NCI-H69 (cell line): Measurements from ENCODE around the gene CDH10.
A peak's percentile ranks its signal among the peaks of the same experiment; 100 is the strongest.

Experiments used
- DNase-seq: peaks from one replicate; lab custom pipeline; 2025; lab: John Stamatoyannopoulos, UW

CDH10 gene

GRCh38 chr5:24644761-24645160, at the start of gene CDH10:
TSS of gene CDH10 (minus strand) at chr5:24644978. CDS start at chr5:24593490, 51,488 bp downstream.
- DNase-seq: peak; percentile 95

DNA sequence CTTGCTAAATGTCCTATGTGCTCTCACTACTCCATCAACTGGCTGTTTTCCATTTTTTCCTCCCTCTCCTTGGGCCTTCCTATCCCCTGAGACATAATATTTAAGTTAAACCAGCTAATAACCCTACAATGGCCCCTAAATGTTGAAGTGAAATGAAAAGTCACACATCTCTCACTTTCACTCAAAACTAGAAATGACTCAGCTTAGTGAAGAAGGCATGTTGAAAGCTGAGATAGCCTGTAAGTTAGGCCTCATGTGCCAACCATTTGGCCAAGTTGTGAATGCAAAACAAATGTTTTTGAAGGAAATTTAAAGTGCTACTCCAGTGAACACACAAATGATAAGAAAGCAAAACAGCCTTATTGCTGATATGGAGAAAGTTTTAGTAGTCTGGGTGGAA, 48.8 kb upstream of the CDH10 start:
- no peak for DNase-seq

GRCh38 chr5:24691074-24691473, 46.3 kb upstream of the CDH10 start:
- no peak for DNase-seq

- DNase-seq: no peak
These were observed 36.3 kb upstream of the CDH10 start for GRCh38 chr5:24681106-24681505.

GRCh38 chr5:24668050-24668449, 23.3 kb upstream of the CDH10 start:
- no peak for DNase-seq

DNA sequence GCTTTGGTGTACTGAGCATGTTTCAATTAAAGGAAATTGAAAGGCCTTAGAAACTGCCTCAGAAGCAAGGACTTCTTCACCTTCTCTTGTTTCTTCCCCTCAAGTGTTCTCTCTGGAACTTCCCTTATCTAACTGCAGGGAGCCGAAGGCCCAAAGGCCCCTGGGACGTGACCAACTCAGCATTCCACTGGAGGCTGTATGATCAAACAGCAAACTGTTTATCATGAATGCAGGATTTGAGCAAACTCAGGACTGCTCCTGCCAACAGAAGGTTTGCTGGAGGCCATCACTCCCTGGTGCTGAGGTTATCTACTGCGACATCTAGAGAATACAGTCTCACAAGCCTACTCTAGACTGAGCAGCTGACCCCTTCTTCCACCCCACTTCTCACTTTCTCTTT, 4.8 kb upstream of the CDH10 start:
- no peak for DNase-seq

DNA sequence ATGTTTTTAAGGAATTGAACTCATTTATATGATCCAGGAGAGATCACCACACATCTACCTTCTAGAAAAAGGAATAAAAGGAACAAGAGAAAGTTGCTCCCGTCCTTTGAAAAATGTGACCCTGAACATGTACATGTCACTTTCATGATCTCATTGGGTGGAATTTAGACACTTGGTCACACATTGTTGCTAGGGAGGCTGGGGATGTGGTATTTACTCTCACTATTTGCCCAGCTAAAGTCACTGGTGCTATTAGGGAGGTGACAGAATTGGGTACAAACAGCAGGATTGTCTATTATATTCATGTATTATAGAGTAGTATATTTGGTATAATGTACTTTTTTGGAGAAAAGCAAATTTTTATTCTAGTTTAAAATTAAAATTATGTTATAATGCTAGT, 2.1 kb upstream of the CDH10 start:
- peak; percentile 25 for DNase-seq

DNA sequence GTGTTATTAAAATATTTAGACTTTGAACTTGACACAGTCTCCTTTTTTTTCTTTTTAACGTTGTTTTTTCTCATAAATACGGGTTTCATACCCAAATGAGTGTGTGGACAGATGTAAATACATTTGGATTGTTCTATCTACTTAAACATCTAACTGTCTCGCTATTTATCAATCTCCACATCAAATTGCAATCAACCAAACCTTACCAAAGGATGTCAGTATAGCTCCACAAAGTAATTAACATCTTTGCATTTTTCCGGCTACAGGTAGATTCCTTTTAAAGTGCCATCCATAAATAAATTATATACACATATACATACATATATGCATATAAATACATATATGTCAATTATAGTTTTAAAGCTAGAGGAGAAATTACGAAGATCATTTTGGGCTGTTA, 705 bp upstream of the CDH10 start:
- peak; percentile 33 for DNase-seq

- DNase-seq: no peak
These were observed 898 bp downstream of the CDH10 start for GRCh38 chr5:24643880-24644279.

DNA sequence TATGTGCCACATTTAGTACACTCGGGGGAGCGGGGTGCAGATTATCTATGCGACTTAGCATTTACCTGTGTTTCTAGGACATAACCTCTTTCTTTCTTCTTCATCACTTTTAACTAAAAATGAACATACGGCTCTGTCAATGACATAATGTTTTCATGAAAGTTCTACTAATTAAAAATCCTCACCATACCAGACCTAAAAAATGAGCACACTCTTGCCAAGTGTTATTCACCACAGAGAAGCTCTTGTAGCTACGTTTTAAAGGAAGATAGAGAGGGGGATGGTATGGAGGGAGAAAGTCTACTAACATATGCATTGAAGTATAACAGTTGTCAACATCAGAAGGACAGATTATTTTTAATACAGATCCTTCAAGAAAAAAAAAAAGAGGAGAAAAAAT, 1.6 kb downstream of the CDH10 start:
- no peak for DNase-seq

DNA sequence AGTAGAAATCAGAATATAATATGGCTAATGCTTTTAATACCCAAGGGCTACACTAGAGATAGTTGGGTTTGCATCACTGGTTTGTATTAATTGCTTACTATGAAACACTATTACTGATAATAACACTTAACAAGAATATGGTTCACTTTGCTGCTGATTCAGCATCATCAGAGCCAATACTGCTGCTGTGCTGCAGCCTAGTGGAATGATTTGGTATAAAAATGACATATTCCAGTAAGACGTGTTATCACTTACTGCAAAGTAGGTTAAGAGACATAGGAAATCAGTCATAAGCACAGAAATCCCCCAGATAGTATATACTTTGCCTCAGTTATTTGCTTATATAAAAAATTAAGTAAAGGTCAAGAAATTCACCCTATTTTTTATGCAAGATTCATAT, 2.8 kb downstream of the CDH10 start:
- DNase-seq: peak; percentile 75

- no peak for DNase-seq
These were observed 9.6 kb downstream of the CDH10 start for GRCh38 chr5:24635209-24635608.

DNA sequence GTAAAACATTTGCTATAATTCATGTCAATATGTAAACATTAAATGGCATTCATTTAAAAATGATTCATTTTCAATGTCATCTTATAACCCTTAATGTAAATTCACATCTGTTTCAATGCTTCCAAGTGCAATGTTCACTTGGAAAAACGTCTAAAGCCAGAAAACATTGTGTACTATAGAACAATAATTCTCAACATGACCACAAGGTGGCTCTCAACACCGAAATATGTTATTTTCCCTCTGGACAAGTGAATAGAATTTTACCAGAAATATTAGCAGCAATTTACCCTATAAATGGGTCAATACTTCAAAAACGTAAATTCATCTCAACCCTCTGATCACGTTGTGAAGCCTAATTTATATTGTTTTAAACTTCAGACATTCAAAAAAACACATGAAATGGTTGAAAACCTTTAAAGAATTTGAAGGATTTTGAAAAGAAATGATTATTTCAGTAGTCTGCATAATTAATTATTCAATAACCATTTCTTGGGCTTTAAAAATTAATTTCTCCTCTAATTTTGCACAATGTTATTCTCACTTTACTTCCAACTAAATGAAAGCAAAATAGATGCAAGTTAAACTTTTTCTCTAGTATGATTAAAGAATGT, 11.0 kb downstream of the CDH10 start:
- DNase-seq: peak; percentile 73

- DNase-seq: no peak
These were observed 12.4 kb downstream of the CDH10 start for GRCh38 chr5:24632353-24632752.

DNA sequence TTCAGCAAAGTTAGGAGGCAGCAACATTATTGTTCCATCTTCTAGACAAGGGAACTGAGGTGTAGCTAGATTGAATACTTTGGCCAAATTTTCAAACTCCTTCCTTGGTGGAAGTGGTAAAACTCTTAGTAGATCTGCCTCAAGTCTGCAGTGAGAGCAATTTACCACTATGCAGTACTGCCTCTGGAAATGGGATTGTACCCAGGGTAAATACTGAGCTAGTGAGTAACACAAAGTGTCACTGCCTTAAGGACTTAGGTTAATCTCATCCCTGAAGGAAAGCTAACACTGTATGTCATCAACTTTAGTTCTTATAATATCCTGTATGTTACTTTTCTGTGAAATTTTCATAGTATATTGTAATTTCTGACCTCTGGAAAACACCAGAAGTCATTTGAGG, 13.9 kb downstream of the CDH10 start:
- peak; percentile 13 for DNase-seq

DNA sequence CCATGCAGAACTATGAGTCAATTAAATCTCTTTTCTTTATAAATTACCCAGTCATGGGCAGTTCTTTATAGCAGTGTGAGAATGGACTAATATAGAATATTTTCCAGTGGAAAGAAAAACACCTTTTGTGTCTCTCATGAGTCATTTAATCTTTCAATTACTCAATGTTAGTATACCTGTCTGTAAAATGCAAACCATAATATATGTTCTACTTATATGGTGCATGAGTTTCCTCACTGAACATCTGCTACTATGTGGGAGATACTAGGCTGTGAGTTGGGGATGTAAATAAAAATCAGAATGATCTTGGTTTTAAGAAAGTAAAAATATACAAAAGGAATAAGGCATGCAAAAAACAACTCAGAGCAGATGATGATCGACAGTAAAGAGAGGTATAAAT, 15.0 kb downstream of the CDH10 start:
- DNase-seq: no peak

DNA sequence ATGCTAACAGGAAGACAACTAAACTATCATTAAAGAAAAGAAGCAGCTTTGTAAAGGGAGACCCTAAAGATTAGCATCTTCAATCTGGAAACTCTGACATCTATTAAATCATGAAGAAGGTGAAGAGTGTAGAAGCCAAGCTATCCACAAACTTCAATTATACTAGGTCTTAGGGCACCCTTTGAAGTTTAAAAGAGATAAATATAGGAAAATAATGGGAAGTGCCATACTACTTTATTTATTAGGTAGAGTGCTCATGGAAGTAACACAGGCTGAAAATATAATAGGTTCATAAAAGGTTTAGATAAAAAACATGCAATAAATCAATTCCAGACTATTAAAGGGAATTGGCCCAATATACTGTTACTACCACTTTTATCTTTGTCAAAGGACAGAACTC, 19.9 kb downstream of the CDH10 start:
- no peak for DNase-seq

- no peak for DNase-seq
These were observed 21.2 kb downstream of the CDH10 start for GRCh38 chr5:24623624-24624023.

GRCh38 chr5:24623031-24623430, 21.7 kb downstream of the CDH10 start:
- peak; percentile 75 for DNase-seq

GRCh38 chr5:24621792-24622191, 23.0 kb downstream of the CDH10 start:
- peak; percentile 86 for DNase-seq

GRCh38 chr5:24616566-24616965, 28.2 kb downstream of the CDH10 start:
- no peak for DNase-seq

- DNase-seq: peak; percentile 29
These were observed 29.6 kb downstream of the CDH10 start for GRCh38 chr5:24615159-24615558.

- DNase-seq: no peak
These were observed 35.1 kb downstream of the CDH10 start for GRCh38 chr5:24609706-24610105.

DNA sequence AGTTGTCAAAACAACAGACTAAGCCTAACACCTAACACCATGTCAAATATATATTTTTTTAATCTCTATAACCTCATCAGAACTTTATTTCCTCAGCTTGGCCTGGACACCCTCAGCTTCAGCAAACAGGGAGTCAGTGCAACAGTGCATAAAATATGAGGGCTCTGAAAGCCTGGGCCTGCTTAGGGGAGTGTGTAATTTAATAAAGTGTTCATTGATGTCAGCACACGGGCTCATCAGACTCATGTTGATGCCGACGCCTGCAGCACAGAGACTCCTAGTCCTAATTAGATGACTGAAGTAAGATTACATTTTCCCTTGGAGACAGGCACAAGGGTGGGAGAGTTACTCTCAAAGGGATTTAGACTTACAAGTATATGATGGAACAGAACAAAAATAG, 37.8 kb downstream of the CDH10 start:
- peak; percentile 80 for DNase-seq

GRCh38 chr5:24602188-24602587, 42.6 kb downstream of the CDH10 start:
- DNase-seq: peak; percentile 21
